BE2C (cell line): Measurements from ENCODE around the gene ANKRD40.

Source experiments
- DNase-seq: peaks from one replicate; pipeline ENCODE4 v3.0.0-alpha.2; 2020
- H3K27me3 ChIP-seq: fragments of 250-450 bp; sonication (Bioruptor Pico); 2 replicates; pipeline ENCODE4 v1.5.1; 2020; ENCODE audit warnings: mild to moderate bottlenecking
- H3K36me3 ChIP-seq: fragments of 250-450 bp; sonication (Bioruptor Pico); 2 replicates; pipeline ENCODE4 v1.5.1; 2020; ENCODE audit warnings: mild to moderate bottlenecking
- H3K4me1 ChIP-seq: fragments of 250-450 bp; sonication (Bioruptor Pico); 2 replicates; pipeline ENCODE4 v1.5.1; 2020
- H3K4me3 ChIP-seq: 2 replicates; pipeline ENCODE4 v1.5.1; 2011; ENCODE audit warnings: low read depth, low read length
- H3K9me3 ChIP-seq: fragments of 250-450 bp; sonication (Bioruptor Pico); 2 replicates; pipeline ENCODE4 v1.5.1; 2020
- CTCF ChIP-seq: IDR thresholded peaks from 2 replicates; pipeline ENCODE4 v1.5.1; 2012; ENCODE audit warnings: mild to moderate bottlenecking, low read depth, low read length

The ANKRD40 gene

DNA sequence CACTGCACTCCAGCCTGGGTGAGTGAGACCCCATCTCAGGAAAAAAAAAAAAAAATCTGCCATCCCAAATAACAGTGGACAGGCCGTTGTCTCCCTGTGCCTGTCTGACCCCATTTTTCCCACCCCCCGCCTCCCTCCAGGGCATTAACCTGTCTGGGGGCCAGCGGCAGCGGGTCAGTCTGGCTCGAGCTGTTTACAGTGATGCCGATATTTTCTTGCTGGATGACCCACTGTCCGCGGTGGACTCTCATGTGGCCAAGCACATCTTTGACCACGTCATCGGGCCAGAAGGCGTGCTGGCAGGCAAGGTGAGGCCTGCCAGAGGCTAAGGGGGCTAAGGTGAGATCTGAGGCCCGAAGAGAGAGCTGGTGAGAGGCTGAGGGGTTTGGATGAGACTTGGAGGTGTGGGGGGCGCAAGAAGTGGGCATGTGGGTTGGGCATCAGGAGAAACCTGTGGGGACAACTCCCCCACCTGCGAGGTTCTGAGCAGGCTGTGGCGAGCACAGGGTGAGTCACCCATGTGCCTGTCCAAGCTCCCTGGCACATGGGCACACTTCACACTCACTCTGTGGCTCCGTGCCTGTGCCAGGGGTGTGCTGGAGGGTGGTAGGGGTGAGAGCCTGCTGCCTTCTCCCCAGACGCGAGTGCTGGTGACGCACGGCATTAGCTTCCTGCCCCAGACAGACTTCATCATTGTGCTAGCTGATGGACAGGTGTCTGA lies 34.7 kb downstream of the ANKRD40 start:
- H3K4me1 ChIP-seq: no peaks in the 10 kb centered on the region
- H3K4me3 ChIP-seq: no peak overlapping the region
- no peak for TF ChIP-seq CTCF
- no peaks in the 10 kb centered on the region for H3K9me3 ChIP-seq
- no peaks in the 10 kb centered on the region for H3K27me3 ChIP-seq
- no peak for DNase-seq
- H3K36me3 ChIP-seq: no peaks in the 10 kb centered on the region

- Histone ChIP-seq H3K9me3 (no peaks in the 10 kb centered on the region), H3K27me3 (no peaks in the 10 kb centered on the region), H3K4me1 (no peaks in the 10 kb centered on the region), H3K4me3 (no peak overlapping the region), H3K36me3 (no peaks in the 10 kb centered on the region)
- no peak for DNase-seq
- no peak for TF ChIP-seq CTCF
These were observed 35.6 kb downstream of the ANKRD40 start for GRCh38 chr17:50672071-50672470.

- no peak for DNase-seq
- Histone ChIP-seq H3K36me3 (no peaks in the 10 kb centered on the region), H3K27me3 (no peaks in the 10 kb centered on the region), H3K4me1 (no peaks in the 10 kb centered on the region), H3K4me3 (no peak overlapping the region), H3K9me3 (no peaks in the 10 kb centered on the region)
- TF ChIP-seq CTCF: no peak
These were observed 38.7 kb downstream of the ANKRD40 start for GRCh38 chr17:50668838-50669581.

- Histone ChIP-seq H3K36me3 (no peaks in the 10 kb centered on the region), H3K4me1 (no peaks in the 10 kb centered on the region), H3K27me3 (no peaks in the 10 kb centered on the region), H3K9me3 (no peaks in the 10 kb centered on the region), H3K4me3 (no peak overlapping the region)
- TF ChIP-seq CTCF: no peak
- no peak for DNase-seq
These were observed 39.5 kb downstream of the ANKRD40 start for GRCh38 chr17:50668025-50668837.

DNA sequence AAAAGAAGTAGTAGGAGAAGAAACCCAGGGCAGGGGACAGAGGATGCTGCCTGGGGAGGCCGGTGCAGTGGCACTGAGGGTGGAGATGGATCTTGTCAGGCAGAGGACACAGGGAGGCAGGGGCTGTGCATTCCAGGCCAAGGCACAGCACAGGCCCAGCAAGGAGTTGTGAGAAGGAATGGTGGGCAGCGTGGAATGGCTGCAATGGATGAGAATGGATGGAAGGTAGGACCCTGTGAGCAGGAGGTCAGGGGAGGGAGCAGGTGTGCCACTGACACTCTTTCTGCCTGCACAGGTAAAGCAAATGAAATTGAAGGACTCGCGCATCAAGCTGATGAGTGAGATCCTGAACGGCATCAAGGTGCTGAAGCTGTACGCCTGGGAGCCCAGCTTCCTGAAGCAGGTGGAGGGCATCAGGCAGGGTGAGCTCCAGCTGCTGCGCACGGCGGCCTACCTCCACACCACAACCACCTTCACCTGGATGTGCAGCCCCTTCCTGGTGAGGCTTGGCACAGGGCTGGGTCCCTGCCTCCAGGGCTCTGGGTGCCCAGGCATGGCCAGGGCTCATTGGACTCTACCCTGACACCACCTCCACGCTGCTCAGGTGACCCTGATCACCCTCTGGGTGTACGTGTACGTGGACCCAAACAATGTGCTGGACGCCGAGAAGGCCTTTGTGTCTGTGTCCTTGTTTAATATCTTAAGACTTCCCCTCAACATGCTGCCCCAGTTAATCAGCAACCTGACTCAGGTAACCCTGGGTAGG lies 40.3 kb downstream of the ANKRD40 start:
- DNase-seq: no peak
- no peaks in the 10 kb centered on the region for H3K9me3 ChIP-seq
- TF ChIP-seq CTCF: no peak
- H3K36me3 ChIP-seq: no peaks in the 10 kb centered on the region
- H3K4me3 ChIP-seq: no peak overlapping the region
- no peaks in the 10 kb centered on the region for H3K4me1 ChIP-seq
- H3K27me3 ChIP-seq: no peaks in the 10 kb centered on the region
